Mesothelial cell of epicardium (in vitro differentiated cells): ENCODE results near the gene SEC14L6. TPM values are rescaled to one million over a fixed set of nuclear protein-coding genes. Genes with fewer than 3 reads are reported as not detected.

ENCODE experiments used
- DNase-seq, 2 experiments: peaks; one replicate each; pipeline ENCODE4 v3.0.0; 2021; ENCODE audit warnings: low spot score in 2 of 2; ENCODE audit not compliant: unreplicated experiment in 2 of 2
- H3K27ac Mint-ChIP-seq: 2 replicates; pipeline ENCODE4 v1.8.0; 2021; ENCODE audit warnings: mixed read lengths
- H3K27me3 Mint-ChIP-seq: 2 replicates; pipeline ENCODE4 v1.8.0; 2021; ENCODE audit warnings: low read depth, mixed read lengths
- H3K36me3 Mint-ChIP-seq: 2 replicates; pipeline ENCODE4 v1.8.0; 2021; ENCODE audit warnings: mixed read lengths
- H3K4me1 Mint-ChIP-seq: 2 replicates; pipeline ENCODE4 v1.8.0; 2021; ENCODE audit warnings: mixed read lengths
- H3K4me3 Mint-ChIP-seq: 2 replicates; pipeline ENCODE4 v1.8.0; 2021; ENCODE audit warnings: mild to moderate bottlenecking, moderate library complexity, mixed read lengths
- H3K9me3 Mint-ChIP-seq: 2 replicates; pipeline ENCODE4 v1.8.0; 2021; ENCODE audit warnings: mixed read lengths
- CTCF ChIP-seq: fragments of 200-600 bp; sonication (generic); IDR thresholded peaks from one replicate; pipeline ENCODE4 v1.5.0; 2021; ENCODE audit warnings: antibody characterized with exemption; ENCODE audit not compliant: unreplicated experiment
- total RNA-seq: library from RNA; stranded (reverse); gene quantifications from 3 replicates; pipeline ENCODE4 v1.2.1, GENCODE V29; 2021

Gene SEC14L6
- total RNA-seq, 1 donor from 2014 or later, result 2.1 TPM

GRCh38 chr22:30503551-30503950, 43.0 kb downstream of the SEC14L6 start:
- DNase-seq, result no peak
- no peak for TF ChIP-seq CTCF
- Mint-ChIP-seq H3K27ac (no peak overlapping the region), H3K9me3 (no peaks in the 10 kb centered on the region), H3K36me3 (no peaks in the 10 kb centered on the region), H3K4me1 (no peaks in the 10 kb centered on the region), H3K4me3 (no peak overlapping the region), H3K27me3 (peaks cover 20% of the 10 kb centered on the region)

GRCh38 chr22:30502911-30503310, 43.6 kb downstream of the SEC14L6 start:
- no peaks in the 10 kb centered on the region for H3K36me3 Mint-ChIP-seq
- H3K9me3 Mint-ChIP-seq, result no peaks in the 10 kb centered on the region
- no peak overlapping the region for H3K4me3 Mint-ChIP-seq
- peaks cover 24% of the 10 kb centered on the region for H3K27me3 Mint-ChIP-seq
- DNase-seq, result no peak
- no peak for TF ChIP-seq CTCF
- H3K27ac Mint-ChIP-seq, result no peak overlapping the region
- H3K4me1 Mint-ChIP-seq, result no peaks in the 10 kb centered on the region

GRCh38 chr22:30502153-30502552, 44.4 kb downstream of the SEC14L6 start:
- no peak overlapping the region for H3K4me3 Mint-ChIP-seq
- H3K27ac Mint-ChIP-seq, result no peak overlapping the region
- H3K27me3 Mint-ChIP-seq, result peaks cover 28% of the 10 kb centered on the region
- H3K4me1 Mint-ChIP-seq, result no peaks in the 10 kb centered on the region
- H3K9me3 Mint-ChIP-seq, result no peaks in the 10 kb centered on the region
- DNase-seq, result no peak
- no peak for TF ChIP-seq CTCF
- H3K36me3 Mint-ChIP-seq, result no peaks in the 10 kb centered on the region

GRCh38 chr22:30500628-30501027, 45.9 kb downstream of the SEC14L6 start:
- Mint-ChIP-seq H3K4me1 (no peaks in the 10 kb centered on the region), H3K27me3 (peaks cover 27% of the 10 kb centered on the region), H3K27ac (no peak overlapping the region), H3K9me3 (no peaks in the 10 kb centered on the region), H3K4me3 (no peak overlapping the region), H3K36me3 (no peaks in the 10 kb centered on the region)
- no peak for DNase-seq
- no peak for TF ChIP-seq CTCF

GRCh38 chr22:30497466-30498150, 48.9 kb downstream of the SEC14L6 start:
- TF ChIP-seq CTCF, result no peak
- no peak for DNase-seq
- Mint-ChIP-seq H3K9me3 (no peaks in the 10 kb centered on the region), H3K4me1 (no peaks in the 10 kb centered on the region), H3K4me3 (no peak overlapping the region), H3K27ac (no peak overlapping the region), H3K27me3 (peaks cover 31% of the 10 kb centered on the region), H3K36me3 (no peaks in the 10 kb centered on the region)
